Measurements from ENCODE around the gene C9orf50.

Gene C9orf50

GRCh38 chr9:129576546-129577543, 44.1 kb downstream of the C9orf50 start:
- in situ Hi-C loops (cut with MboI; ENCODE audit: low sequenced_read_pairs) = no loop called here
- Histone ChIP-seq H3K9me3 (no peaks in the 10 kb centered on the region), H3K36me3 (replicated peaks) (no peaks in the 10 kb centered on the region), H3K4me1 (no peaks in the 10 kb centered on the region), H3K4me3 (no peak overlapping the region), H3K27me3 (ENCODE audit: low read depth) (no peaks in the 10 kb centered on the region)
- DNase-seq (ENCODE audit: low spot score in 2 of 2) = no peak

DNA sequence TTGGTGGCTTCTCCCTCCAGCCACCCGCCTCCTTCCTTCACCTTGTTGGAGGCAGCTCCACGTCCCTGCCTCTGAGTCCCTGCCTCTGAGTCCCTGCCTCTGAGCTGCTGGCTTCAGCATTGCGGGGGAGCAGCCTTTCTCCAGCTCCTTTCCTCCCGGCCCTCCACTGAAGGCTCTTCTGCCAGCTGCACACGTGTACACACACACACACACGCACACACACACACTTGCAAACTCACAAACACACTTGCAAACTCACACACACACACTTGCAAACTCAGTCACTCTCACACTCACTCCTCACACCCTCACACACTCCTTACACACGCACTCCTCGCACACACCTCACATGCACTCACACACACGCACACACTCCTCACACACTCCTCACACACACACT, 45.1 kb downstream of the C9orf50 start:
- Histone ChIP-seq H3K36me3 (replicated peaks) (no peaks in the 10 kb centered on the region), H3K4me3 (no peak overlapping the region), H3K9me3 (no peaks in the 10 kb centered on the region), H3K4me1 (peaks cover 1% of the 10 kb centered on the region), H3K27me3 (ENCODE audit: low read depth) (no peaks in the 10 kb centered on the region)
- DNase-seq (ENCODE audit: low spot score in 2 of 2) = no peak
- in situ Hi-C loops (cut with MboI; ENCODE audit: low sequenced_read_pairs) = no loop called here

DNA sequence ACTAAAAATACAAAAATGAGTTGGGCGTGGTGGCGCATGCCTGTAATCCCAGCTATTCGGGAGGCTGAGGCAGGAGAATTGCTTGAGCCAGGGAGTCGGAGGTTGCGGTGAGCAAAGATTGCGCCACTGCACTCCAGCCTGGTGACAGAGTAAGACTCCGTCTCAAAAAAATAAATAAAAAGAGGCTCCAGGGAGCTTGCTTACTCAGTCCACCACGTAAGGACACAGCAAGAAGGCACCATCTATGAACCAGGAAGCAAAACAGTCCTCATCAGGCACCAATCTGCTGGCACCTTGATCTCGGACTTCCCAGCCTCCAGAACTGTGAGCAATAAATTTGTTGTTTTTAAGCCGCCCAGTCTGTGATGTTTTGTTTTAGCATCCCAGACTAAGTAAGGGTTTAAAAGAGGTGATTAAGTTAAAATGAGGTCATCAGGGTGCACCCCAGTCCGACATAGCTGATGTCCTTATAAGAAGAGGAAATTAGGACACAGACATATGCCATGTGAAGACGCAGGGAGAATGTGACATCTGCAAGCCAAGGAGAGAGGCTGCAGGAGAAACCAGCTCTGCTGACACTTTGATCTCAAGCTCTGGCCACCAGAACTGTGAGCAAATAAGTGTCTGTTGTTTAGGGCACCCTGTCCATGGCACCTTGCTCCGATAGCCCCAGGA, 45.9 kb downstream of the C9orf50 start:
- Histone ChIP-seq H3K4me1 (peaks cover 9% of the 10 kb centered on the region), H3K9me3 (no peaks in the 10 kb centered on the region), H3K27me3 (ENCODE audit: low read depth) (no peaks in the 10 kb centered on the region), H3K36me3 (replicated peaks) (no peaks in the 10 kb centered on the region), H3K4me3 (no peak overlapping the region)
- no peak for DNase-seq (ENCODE audit: low spot score in 2 of 2)
- in situ Hi-C loops (cut with MboI; ENCODE audit: low sequenced_read_pairs) = no loop called here

GRCh38 chr9:129573977-129574376, 46.9 kb downstream of the C9orf50 start:
- H3K36me3 ChIP-seq (replicated peaks) = no peaks in the 10 kb centered on the region
- no peak overlapping the region for H3K4me3 ChIP-seq
- H3K4me1 ChIP-seq = peaks cover 13% of the 10 kb centered on the region
- no peak for DNase-seq (ENCODE audit: low spot score in 2 of 2)
- H3K27me3 ChIP-seq (ENCODE audit: low read depth) = no peaks in the 10 kb centered on the region
- H3K9me3 ChIP-seq = no peaks in the 10 kb centered on the region
- in situ Hi-C loops (cut with MboI; ENCODE audit: low sequenced_read_pairs) = no loop called here

DNA sequence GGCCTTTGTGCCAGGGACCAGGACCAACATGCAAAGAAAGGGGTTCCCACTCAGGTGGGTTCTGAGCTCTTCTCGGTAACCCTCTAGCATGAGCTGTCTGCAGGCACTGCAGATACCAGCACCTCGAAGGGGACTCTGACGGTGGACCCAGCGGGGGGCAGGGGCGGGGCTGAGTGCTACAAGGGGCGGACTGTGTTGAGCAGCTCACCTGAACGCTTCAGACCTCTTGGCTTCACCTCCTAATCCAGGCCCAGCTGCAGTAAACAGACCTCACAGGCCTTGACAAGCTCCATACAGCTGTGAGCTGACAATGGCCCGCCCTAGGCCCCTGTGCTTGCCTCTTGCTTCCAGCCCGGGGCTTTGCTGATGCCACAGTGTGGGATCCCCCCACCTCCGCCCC, 48.4 kb downstream of the C9orf50 start:
- H3K4me3 ChIP-seq = no peak overlapping the region
- in situ Hi-C loops (cut with MboI; ENCODE audit: low sequenced_read_pairs) = no loop called here
- peaks cover 20% of the 10 kb centered on the region for H3K4me1 ChIP-seq
- no peaks in the 10 kb centered on the region for H3K36me3 ChIP-seq (replicated peaks)
- no peaks in the 10 kb centered on the region for H3K27me3 ChIP-seq (ENCODE audit: low read depth)
- DNase-seq (ENCODE audit: low spot score in 2 of 2) = no peak
- no peaks in the 10 kb centered on the region for H3K9me3 ChIP-seq

- no peak for DNase-seq (ENCODE audit: low spot score in 2 of 2)
- Histone ChIP-seq H3K4me3 (no peak overlapping the region), H3K27me3 (ENCODE audit: low read depth) (no peaks in the 10 kb centered on the region), H3K4me1 (peaks cover 20% of the 10 kb centered on the region), H3K9me3 (no peaks in the 10 kb centered on the region), H3K36me3 (replicated peaks) (no peaks in the 10 kb centered on the region)
- in situ Hi-C loops (cut with MboI; ENCODE audit: low sequenced_read_pairs) = no loop called here
Observed at GRCh38 chr9:129572052-129572425, 48.9 kb downstream of the C9orf50 start.

DNA sequence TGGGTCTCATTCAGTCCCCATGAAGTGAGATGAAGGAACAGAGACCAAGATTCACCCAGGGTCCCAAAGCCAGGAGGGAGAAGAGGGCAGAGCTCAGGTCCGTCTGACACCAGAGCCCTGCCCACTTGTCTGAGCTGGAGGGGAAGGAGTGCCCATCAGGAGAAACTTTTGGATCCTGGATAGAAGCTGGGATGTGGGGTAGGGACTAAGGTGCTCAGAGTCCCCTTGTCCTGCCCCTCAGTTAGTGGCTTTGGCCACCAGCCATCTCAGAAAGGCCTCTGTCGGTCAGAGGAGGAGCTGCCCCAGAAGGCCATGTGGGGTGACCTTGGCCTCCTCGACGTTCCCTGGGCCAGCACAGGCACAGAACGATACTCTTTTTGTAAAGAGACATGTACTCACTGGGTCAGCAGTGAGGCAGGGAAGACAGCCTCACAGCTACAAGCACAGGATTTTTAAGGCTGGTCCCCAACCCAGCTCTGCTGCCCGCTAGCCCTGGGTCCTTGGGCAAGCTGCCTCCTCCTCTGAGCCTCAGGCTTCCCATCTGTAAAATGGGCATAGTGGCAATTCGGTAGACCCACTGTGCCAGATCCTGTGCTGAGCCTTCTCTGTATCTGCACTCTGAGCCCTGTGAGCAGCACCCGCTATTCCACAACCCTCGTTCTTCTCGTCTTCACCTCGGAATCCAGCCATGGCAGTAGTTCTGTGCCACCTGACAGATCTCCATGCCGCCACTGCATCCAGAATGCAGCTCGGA, 49.4 kb downstream of the C9orf50 start:
- DNase-seq (ENCODE audit: low spot score in 2 of 2) = no peak
- Histone ChIP-seq H3K9me3 (no peaks in the 10 kb centered on the region), H3K4me1 (peaks cover 20% of the 10 kb centered on the region), H3K36me3 (replicated peaks) (no peaks in the 10 kb centered on the region), H3K4me3 (no peak overlapping the region), H3K27me3 (ENCODE audit: low read depth) (no peaks in the 10 kb centered on the region)
- in situ Hi-C loops (cut with MboI; ENCODE audit: low sequenced_read_pairs) = no loop called here

GRCh38 chr9:129570450-129571297, 50.2 kb downstream of the C9orf50 start:
- DNase-seq (ENCODE audit: low spot score in 2 of 2) = peak; percentile 22 to 55
- H3K9me3 ChIP-seq = no peaks in the 10 kb centered on the region
- no peak overlapping the region for H3K4me3 ChIP-seq
- H3K36me3 ChIP-seq (replicated peaks) = no peaks in the 10 kb centered on the region
- no peaks in the 10 kb centered on the region for H3K27me3 ChIP-seq (ENCODE audit: low read depth)
- in situ Hi-C loops (cut with MboI; ENCODE audit: low sequenced_read_pairs) = no loop called here
- H3K4me1 ChIP-seq = peaks cover 20% of the 10 kb centered on the region

GRCh38 chr9:129569502-129570449, 51.1 kb downstream of the C9orf50 start:
- Histone ChIP-seq H3K27me3 (ENCODE audit: low read depth) (no peaks in the 10 kb centered on the region), H3K36me3 (replicated peaks) (no peaks in the 10 kb centered on the region), H3K4me3 (peak overlapping the region; percentile 43), H3K4me1 (peaks cover 20% of the 10 kb centered on the region), H3K9me3 (no peaks in the 10 kb centered on the region)
- peak in 1 of 2 experiments; percentile 57 for DNase-seq (ENCODE audit: low spot score in 2 of 2)
- in situ Hi-C loops (cut with MboI; ENCODE audit: low sequenced_read_pairs) = no loop called here

GRCh38 chr9:129568560-129569501, 52.1 kb downstream of the C9orf50 start:
- peak overlapping the region; percentile 43 for H3K4me3 ChIP-seq
- peak in 1 of 2 experiments; percentile 75 for DNase-seq (ENCODE audit: low spot score in 2 of 2)
- peaks cover 20% of the 10 kb centered on the region for H3K4me1 ChIP-seq
- no peaks in the 10 kb centered on the region for H3K36me3 ChIP-seq (replicated peaks)
- H3K9me3 ChIP-seq = no peaks in the 10 kb centered on the region
- no peaks in the 10 kb centered on the region for H3K27me3 ChIP-seq (ENCODE audit: low read depth)
- in situ Hi-C loops (cut with MboI; ENCODE audit: low sequenced_read_pairs) = no loop called here

GRCh38 chr9:129567842-129568559, 52.9 kb downstream of the C9orf50 start:
- Histone ChIP-seq H3K4me1 (peaks cover 20% of the 10 kb centered on the region), H3K9me3 (no peaks in the 10 kb centered on the region), H3K27me3 (ENCODE audit: low read depth) (no peaks in the 10 kb centered on the region), H3K4me3 (peak overlapping the region; percentile 43), H3K36me3 (replicated peaks) (no peaks in the 10 kb centered on the region)
- peak; percentile 36 to 77 for DNase-seq (ENCODE audit: low spot score in 2 of 2)
- in situ Hi-C loops (cut with MboI; ENCODE audit: low sequenced_read_pairs) = no loop called here

Data from HAP-1 (cell line).